CD4-positive, alpha-beta T cell treated with Interleukin-17A for 4 hours (primary cell): ENCODE data around the gene ATP5IF1.

ENCODE experiments used
- DNase-seq: peaks from one replicate; pipeline ENCODE4 v3.0.0-alpha.2; 2020; ENCODE audit warnings: mixed read lengths

ATP5IF1 gene

DNA sequence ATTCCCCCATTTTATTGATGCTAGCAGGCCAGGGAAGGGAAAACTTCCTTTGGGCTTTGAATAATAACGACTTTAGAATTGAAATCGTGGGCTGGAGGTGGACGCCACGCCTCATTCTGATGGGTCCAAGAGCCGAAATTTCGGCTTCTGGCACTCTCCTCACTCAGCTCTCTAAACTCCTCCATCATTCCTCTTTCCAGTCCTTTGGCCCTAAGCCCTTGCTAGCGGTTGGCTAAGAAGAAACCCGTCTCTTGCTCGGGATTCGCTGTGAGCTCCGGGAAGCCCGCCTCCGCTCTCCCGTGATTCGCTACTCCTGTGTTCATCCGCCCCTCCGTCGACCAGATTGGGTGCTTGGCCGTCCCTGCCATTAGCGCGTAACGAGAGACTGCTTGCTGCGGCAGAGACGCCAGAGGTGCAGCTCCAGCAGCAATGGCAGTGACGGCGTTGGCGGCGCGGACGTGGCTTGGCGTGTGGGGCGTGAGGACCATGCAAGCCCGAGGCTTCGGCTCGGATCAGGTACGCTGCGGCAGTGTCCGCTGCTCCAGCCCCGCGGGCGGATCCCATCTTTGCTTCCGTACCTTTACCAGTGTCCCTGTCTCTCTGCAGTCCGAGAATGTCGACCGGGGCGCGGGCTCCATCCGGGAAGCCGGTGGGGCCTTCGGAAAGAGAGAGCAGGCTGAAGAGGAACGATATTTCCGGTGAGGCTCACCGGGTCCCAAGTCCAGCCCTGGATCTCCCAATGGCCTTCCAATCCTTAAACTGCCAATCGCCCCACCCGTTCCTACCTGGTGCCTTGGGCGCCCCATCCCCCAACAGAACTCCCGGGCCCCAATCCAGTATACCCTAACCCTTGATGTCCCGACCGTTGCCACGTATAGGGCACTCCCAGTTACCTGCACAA is at the start of gene ATP5IF1:
Gene ATP5IF1, plus strand, starts transcription at position 370 of the 901 bp plus-strand sequence. Its CDS starts 60 bp downstream, at position 430.
- peak; percentile 95 for DNase-seq

DNA sequence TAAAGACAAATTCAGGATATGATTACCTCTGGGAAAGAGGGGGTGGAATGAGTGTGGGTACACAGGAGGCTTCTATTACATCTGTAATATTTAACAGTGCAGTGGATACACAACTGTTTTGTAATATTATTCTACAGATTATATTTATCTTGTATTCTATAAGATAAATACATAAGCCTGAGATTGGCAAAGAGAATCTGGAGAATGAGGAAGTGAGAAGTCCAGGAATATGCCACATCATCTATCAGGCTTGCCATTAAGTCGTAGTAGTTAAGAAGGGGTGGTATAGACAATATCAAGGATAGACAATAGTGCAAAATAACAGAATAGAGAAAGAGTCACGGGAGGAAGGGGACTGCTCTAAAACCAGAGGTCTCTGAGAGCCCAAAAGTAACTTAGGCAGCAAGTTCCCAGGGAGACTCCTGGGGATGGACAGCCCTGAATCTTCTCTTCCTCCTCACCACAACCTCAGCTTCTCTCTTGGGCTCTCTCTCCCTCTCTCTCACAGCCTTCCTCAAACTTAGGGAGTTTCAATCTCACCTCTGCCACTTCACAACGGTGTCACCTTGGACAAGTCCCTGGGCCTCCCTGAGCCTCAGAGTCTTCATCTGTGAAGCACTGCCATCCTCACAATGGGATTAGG is 45.5 kb upstream of the ATP5IF1 start:
- DNase-seq = no peak

DNA sequence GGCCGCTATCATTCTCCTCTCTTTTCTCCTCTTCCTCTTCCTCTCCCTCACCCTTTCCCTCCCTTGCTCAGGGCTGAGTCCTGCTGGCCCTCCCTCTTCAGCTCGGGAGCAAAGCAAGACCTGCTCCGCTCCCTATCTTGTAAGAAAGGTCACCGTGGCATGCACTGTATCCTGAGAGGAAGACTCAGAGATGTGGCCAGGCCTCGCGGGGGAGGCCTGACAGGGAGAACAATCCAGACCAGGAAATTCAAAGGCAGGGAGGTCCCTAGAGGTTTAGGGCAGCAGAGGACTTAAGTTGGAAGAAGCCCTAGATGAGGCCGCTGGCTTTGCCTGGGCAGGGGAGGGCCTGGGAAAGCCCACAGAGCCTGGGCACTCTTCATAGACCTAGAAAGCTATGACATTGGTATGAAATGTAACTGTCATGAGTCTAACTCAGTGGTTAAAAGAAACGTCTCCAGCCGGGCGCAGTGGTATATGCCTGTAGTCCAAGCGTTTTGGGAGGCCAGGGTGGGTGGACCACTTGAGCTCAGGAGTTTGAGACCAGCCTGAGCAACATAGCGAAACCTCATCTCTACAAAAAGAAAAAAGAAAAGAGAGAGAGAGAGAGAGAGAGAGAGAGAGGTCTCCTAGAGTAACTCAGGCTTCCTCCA is 44.8 kb upstream of the ATP5IF1 start:
- no peak for DNase-seq

GRCh38 chr1:28193701-28194161 is 42.2 kb upstream of the ATP5IF1 start:
- DNase-seq = no peak

- no peak for DNase-seq
Observed at GRCh38 chr1:28194326-28195035, 41.4 kb upstream of the ATP5IF1 start.

DNA sequence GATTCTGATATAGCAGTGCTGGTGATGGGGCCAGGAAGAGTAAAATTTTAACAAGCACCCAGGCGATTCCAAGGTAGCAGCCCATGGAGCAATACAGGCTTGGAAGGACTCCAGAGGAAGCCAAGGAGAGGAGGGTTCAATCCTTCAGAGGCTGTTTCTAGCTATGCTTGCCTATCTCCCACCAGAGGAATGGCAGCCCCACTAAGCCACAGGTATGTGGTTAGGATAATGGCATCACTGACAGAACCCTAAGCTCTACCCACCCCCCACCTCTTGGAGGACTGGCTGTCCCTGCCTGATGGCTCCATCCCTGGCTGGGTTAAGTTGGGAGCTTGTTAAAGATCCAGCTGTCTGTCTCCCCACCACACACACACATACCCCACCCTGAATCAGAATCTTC is 40.1 kb upstream of the ATP5IF1 start:
- DNase-seq = no peak

DNA sequence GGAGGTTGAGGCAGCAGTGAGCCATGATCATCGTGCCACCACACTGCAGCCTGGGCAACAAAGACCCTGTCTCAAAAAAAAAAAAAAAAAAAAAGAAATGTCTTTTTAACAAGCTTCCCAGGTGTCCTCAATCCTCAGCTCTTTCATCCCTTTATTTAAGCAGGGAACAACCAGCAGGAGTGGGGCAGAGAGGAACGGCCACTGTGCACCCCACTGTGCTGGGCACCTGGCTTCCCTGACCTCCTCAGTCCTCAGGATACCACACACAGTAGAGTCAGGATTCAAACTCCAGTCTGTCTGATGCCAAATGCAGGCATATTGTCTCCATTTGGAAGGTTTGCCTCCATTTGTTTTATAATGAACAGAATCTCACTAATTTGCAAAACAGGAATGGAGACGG is 39.6 kb upstream of the ATP5IF1 start:
- no peak for DNase-seq

DNA sequence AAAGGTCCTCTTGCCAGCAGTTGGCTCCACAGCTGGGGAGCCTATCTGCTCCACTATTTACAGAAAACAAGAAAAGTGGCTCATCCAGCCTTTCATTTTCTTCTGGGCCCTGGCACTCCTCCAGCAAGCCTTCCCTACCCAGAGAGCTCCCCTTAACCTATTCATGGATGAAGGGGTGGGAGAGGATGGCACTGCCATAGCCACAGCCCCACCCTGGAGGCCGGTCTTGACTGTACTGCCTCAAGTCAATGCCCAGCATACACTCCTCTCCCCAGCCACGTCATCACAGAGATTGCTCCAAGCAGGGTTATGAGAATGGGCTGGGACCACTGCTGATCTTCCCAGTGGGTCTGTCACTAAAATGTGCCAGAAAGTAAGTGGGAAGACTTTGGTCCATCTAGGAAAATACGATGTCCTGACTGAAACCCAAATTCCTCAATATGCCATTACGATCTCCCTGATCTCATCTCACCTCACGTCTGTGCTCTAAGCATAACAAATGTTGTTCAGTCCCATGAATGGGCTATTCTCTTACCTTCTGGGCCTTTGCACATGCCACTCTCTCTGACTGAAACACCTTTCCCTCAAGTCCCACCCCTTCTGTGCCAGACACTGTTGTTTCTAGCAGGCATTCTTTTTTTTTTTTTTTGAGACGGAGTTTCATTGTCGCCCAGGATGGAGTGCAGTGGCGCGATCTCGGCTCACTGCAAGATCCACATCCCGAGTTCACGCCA is 38.1 kb upstream of the ATP5IF1 start:
- no peak for DNase-seq

- peak; percentile 56 for DNase-seq
Observed at GRCh38 chr1:28199328-28200233, 36.3 kb upstream of the ATP5IF1 start.

DNA sequence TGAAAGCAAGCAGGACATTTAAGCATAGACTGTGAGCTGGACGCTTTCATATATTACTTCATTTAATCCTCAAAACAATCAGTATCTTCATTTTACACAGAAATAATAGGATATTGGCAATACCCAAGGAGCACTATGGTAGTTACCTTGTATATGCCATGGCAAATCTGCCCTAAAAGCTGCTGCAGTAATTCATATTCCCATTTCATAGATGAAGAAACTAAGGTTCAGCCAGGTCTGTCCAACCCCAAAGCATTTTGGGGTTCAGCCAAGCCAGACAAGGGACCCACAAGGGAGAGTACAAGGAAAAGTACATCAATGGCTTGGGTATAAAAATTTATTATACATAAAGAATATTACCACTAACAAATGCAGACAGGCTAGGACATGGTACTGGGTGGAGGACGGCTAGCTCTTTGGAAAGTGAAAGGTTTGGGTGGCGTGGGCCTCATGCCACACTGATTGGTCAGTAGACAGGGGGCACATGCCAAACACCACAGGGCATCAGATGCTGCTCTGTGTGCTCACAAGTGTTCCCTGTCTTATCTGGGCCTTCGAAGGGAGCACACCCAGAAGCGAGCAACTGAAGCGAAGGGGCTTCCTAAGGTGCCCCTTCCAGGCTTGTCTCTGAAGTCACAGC is 35.6 kb upstream of the ATP5IF1 start:
- DNase-seq = no peak

DNA sequence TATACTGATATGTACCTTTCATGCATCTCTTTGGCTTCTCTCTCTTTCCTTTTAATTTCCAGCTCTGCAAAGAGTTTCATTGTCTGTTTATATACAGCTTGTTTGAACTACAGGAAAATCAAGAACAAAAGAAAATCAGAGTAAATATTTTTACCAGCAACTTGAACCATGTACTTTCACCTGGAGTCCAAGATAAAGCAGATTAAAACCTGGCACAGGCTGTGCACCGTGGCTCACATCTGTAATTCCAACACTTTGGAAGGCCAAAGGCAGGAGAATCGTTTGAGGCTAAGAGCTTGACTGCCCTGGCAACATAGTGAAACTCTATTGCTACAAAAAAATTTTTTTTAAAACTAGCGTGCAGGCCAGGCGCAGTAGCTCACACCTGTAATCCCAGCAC is 30.7 kb upstream of the ATP5IF1 start:
- no peak for DNase-seq

DNA sequence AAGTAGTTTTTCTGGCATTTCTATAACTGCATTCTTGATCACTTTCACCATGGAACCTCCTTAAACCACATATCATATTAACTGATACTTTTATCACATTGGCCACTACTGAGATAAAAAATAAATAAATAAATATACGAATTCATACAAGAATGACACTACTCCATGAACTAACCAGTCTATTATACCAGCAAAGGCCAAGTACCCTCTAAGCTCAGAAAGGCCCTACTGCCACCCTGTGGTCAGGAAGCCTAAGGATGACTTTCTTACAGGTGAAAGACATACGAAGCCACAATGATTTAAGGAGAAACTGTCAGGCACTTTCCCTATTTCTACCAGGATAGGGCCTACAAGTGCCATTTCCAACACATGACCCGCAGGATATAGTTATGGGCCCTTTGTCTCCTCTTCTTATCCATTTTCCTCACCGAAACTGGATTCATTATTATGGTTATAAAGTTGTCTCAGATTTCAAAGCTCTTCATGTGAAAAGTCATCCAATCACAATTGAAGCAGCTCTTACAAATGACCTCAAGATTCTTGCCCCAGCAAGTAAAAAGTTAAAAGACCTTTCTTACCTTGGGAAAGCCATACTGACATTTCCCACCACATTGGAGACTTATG is 27.0 kb upstream of the ATP5IF1 start:
- DNase-seq = peak; percentile 65

- DNase-seq = no peak
Observed at GRCh38 chr1:28209700-28210099, 26.2 kb upstream of the ATP5IF1 start.

DNA sequence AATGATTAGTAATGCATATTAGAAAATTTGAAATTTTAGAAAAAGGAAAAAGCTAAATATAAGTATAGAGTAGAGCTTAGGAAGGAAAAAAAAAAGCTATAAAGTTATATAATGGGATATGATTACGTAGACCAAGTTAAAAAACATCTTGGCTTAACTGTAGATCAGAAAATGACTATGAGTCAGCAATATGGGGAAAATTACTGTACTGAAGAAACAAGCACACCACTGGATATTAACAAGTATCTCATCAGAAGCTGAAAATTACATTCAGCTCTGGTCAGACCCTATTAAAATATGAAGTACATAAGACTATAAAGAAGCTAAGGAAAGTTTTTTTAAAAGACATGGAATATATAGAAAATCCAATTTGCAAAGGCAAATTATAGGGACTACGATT is 22.6 kb upstream of the ATP5IF1 start:
- no peak for DNase-seq

DNA sequence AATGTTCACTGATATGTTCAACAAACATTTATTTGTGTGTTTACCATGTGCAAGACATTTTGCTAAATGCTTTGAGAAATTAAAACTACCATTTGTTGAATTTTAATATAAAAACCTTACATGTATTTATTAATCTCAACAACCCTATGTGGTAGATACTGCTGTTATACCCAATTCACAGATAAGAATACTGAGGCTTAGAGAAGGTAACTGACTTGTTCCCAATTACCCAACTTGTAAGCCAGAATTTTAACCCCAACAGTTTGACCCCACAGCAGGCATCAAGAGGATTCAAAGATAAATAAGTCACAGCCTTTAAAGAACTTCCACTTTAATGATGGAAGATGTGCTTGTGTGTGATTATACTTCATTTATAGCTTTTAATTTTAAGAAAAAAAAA is 6.8 kb upstream of the ATP5IF1 start:
- DNase-seq = no peak

- DNase-seq = no peak
Observed at GRCh38 chr1:28229996-28230395, 5.9 kb upstream of the ATP5IF1 start.

DNA sequence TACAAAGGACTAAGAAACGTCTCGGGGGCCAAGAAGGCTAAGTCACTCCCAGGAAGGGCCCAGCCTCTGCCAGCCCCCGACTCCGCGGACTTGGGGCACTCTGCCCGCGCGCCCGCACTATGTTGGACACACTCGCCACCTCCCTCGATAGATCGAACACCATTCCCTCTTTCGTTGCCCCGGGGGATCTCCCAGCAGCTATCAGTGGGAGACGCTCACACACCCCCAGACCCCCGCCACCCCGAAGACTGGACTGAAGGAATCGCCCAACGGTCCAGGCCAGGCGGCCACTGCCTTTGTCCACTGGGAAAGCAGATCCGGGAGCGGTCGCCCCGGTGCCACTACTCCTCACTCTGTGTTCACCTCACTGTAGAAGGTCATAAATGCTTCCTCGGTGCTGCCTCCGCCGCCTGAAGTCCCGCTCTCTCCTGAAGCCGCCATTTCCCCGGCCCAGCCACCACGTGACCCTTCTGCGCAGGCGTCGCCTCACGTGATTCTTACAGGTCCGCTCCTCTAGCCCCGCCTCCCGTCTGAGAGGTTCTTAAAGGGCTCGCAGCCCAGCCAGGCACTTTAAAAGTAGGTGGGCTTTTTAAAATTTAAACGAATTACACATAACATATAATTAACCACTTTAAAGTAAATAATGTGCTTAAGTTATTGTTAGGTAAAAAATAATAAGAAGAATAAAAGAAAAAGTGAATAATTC is 3.2 kb upstream of the ATP5IF1 start, which contains the start of gene DNAJC8:
Gene DNAJC8, minus strand, starts transcription at position 472 of the 706 bp plus-strand sequence. Its CDS starts 31 bp downstream, at position 441.
- peak; percentile 98 for DNase-seq

- no peak for DNase-seq
Observed at GRCh38 chr1:28233264-28233606, 2.7 kb upstream of the ATP5IF1 start.

DNA sequence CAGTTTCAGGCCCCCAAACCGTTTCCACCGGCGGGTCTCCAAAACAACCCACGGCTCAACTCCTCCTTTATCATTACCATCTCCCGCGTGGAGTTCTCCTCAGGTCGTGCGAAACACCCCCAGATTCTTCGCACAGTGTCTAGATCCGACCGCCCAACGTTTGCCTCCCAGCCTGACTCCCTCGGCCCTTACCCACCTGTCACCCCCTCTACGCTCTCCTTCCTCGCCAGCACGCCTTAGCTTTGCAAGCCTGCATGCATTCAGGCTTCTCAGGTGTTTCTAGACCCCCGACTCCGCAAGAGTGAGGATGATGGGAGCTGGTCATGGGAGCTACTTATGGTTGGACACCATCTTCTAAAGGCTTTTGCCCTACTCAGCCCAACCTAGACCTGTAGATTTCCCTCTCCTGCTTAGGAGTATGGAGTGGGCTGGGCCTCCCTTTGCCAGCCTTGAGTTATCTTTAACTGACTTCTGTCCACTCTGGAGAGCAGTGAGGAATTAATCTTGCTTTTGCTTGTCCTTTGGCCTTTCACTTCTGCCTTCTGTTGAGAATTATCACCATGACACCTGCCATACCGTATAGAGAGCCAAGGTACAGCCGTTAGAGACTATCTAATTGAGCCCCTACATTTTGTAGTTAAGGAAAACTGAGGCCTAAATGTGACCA is 865 bp downstream of the ATP5IF1 start:
- DNase-seq = peak; percentile 11
